ENCODE results near the gene PTGDR. TPM values are rescaled to one million over a fixed set of nuclear protein-coding genes. Genes with fewer than 3 reads are reported as not detected.

The PTGDR gene
- total and polyA plus RNA-seq, 2 of the 8 experiments (the other 6 are each of a cell fraction or from before 2014, with no cell fraction given): 0.22 to 0.83 TPM

- Histone ChIP-seq H4K5ac (ENCODE audit: insufficient read length, low read depth, low read length) (no peak overlapping the region), H3K4me3 (ENCODE audit: extremely low read depth in 1 of 4, insufficient read depth in 2 of 4, low read depth in 3 of 4, low read length in 4 of 4) (no peak overlapping the region), H4K91ac (replicated peaks; ENCODE audit: insufficient read length, low read length) (no peak overlapping the region), H3K79me1 (ENCODE audit: low read depth, low read length) (no peaks in the 10 kb centered on the region), H3K27me3 (replicated peaks in 1 of 4; ENCODE audit: control insufficient read depth in 3 of 4, extremely low read depth in 1 of 4, insufficient read depth in 3 of 4, low read length in 3 of 4) (no peaks in the 10 kb centered on the region), H3K56ac (replicated peaks; ENCODE audit: insufficient read length, low read depth, low read length) (no peak overlapping the region), H2BK12ac (ENCODE audit: low read depth, low read length) (no peak overlapping the region), H3K9ac (replicated peaks in 1 of 4; ENCODE audit: extremely low read depth in 1 of 4, low read depth in 3 of 4, low read length in 3 of 4) (no peak overlapping the region), H2AFZ (ENCODE audit: low read length) (no peak overlapping the region), H3K79me2 (ENCODE audit: control insufficient read depth in 1 of 2, insufficient read depth in 2 of 2, low read length in 2 of 2) (no peaks in the 10 kb centered on the region), H3K23ac (ENCODE audit: insufficient read length) (no peak overlapping the region), H3K4me1 (replicated peaks in 1 of 4; ENCODE audit: control insufficient read depth in 3 of 4, insufficient read depth in 4 of 4, low read length in 3 of 4) (peaks cover 0 to 4% (median 0%) of the 10 kb centered on the region in 4 experiments; a peak in 3 of 7 replicates), H3K23me2 (ENCODE audit: low read depth, low read length) (no peaks in the 10 kb centered on the region), H3K4me2 (ENCODE audit: insufficient read depth in 1 of 2, low read depth in 2 of 2, low read length in 2 of 2) (no peak overlapping the region), H2BK120ac (replicated peaks; ENCODE audit: low read depth, low read length) (no peak overlapping the region), H2BK20ac (ENCODE audit: low read length) (no peak overlapping the region), H2AK5ac (ENCODE audit: low read depth, low read length) (no peak overlapping the region), H3K18ac (ENCODE audit: extremely low read depth, low read length) (no peak overlapping the region), H4K8ac (ENCODE audit: extremely low read depth, insufficient read depth, low read length) (no peak overlapping the region), H4K20me1 (replicated peaks in 1 of 2; ENCODE audit: control insufficient read depth in 1 of 2, insufficient read depth in 2 of 2, low read length in 2 of 2) (no peaks in the 10 kb centered on the region), H3K27ac (ENCODE audit: low read depth, low read length) (no peak overlapping the region), H3K14ac (ENCODE audit: insufficient read length) (no peak overlapping the region), H2BK15ac (ENCODE audit: low read length) (no peak overlapping the region), H3K9me3 (ENCODE audit: insufficient read depth in 2 of 2, low read depth in 1 of 2, low read length in 1 of 2) (no peaks in the 10 kb centered on the region), H2BK5ac (ENCODE audit: low read depth, low read length) (no peak overlapping the region), H3K4ac (replicated peaks; ENCODE audit: insufficient read length, low read depth, low read length) (no peak overlapping the region), H3K36me3 (ENCODE audit: control insufficient read depth in 2 of 4, insufficient read depth in 4 of 4, low read length in 3 of 4) (no peaks in the 10 kb centered on the region)
- ChIA-PET CTCF (ENCODE audit: partially characterized antibody) (no interaction called here), POLR2A (ENCODE audit: partially characterized antibody) (no interaction called here)
- FAIRE-seq: no peak
- 90% methylated on average over 2 of the region's 2 CpGs; no CpG with 5 or more reads in 1 of the 2 experiments for WGBS, 2 experiments (ENCODE audit: extremely low coverage in 1 of 2, insufficient coverage in 1 of 2, insufficient read length in 1 of 2, insufficient replicate concordance in 2 of 2, low coverage in 1 of 2, low lambda C conversion rate in 2 of 2, missing lambda C conversion rate in 1 of 2)
- DNase-seq (ENCODE audit: low read depth in 1 of 2, low spot score in 2 of 2): no peak
- TF ChIP-seq SP4 (IDR thresholded peaks at IDR 0.05; ENCODE audit: low read length): no peak
- no peak for TF ChIP-seq EGR1 (IDR thresholded peaks at IDR 0.05; ENCODE audit: borderline replicate concordance, low read depth, low read length)
- no peak for TF ChIP-seq SUZ12 (IDR thresholded peaks at IDR 0.05; ENCODE audit: low read length)
- TF ChIP-seq SIX5 (IDR thresholded peaks at IDR 0.05; ENCODE audit: low read depth, low read length): no peak
- TF ChIP-seq CBX5 (IDR thresholded peaks at IDR 0.05; ENCODE audit: low read depth, low read length): no peak
- TF ChIP-seq BACH1 (IDR thresholded peaks at IDR 0.05; ENCODE audit: low read length): no peak
- TF ChIP-seq TAF7 (optimal IDR thresholded peaks at IDR 0.05; ENCODE audit: borderline replicate concordance, low read depth, low read length): no peak
- no peak for TF ChIP-seq RFX5 (IDR thresholded peaks at IDR 0.05; ENCODE audit: borderline replicate concordance, low read depth, low read length)
- no peak for TF ChIP-seq POU5F1 (IDR thresholded peaks at IDR 0.05; ENCODE audit: low read depth, low read length)
- no peak for TF ChIP-seq TBP (IDR thresholded peaks at IDR 0.05; ENCODE audit: low read depth, low read length)
- TF ChIP-seq RXRA (IDR thresholded peaks at IDR 0.05; ENCODE audit: insufficient read depth, low read depth, low read length): no peak
- TF ChIP-seq FOSL1 (IDR thresholded peaks at IDR 0.05; ENCODE audit: insufficient read depth, low read depth, low read length): no peak
- no peak for TF ChIP-seq NRF1 (IDR thresholded peaks at IDR 0.05; ENCODE audit: low read depth, low read length)
- TF ChIP-seq JUND (IDR thresholded peaks at IDR 0.05; ENCODE audit: low read length): no peak
- no peak for TF ChIP-seq RNF2 (IDR thresholded peaks at IDR 0.05; ENCODE audit: borderline replicate concordance, low read depth, low read length, missing control alignments, poor library complexity, severe bottlenecking)
- no peak for TF ChIP-seq CBX8 (IDR thresholded peaks at IDR 0.05; ENCODE audit: borderline replicate concordance, low read depth, low read length)
These were observed 33.8 kb upstream of the PTGDR start for GRCh38 chr14:52233693-52234092.

All from H1 (cell line).